ENCODE results near the gene SCAP. TPM values are rescaled to one million over a fixed set of nuclear protein-coding genes. Genes with fewer than 3 reads are reported as not detected.

The SCAP gene
- total and polyA plus RNA-seq, 2 experiments from 2014 or later = 83.2 to 94.8 TPM

GRCh38 chr3:47413751-47414150 is 62.0 kb downstream of the SCAP start:
- H3K9me2 ChIP-seq (replicated peaks; ENCODE audit: insufficient read depth) = no peaks in the 10 kb centered on the region
- H3K27me3 ChIP-seq = no peaks in the 10 kb centered on the region
- no peak for TF ChIP-seq EZH2 (IDR thresholded peaks at IDR 0.05; ENCODE audit: borderline replicate concordance)
- no peak for TF ChIP-seq CTCF (IDR thresholded peaks at IDR 0.05; ENCODE audit: poor library complexity)
- TF ChIP-seq EZH2phosphoT487 (IDR thresholded peaks at IDR 0.05; ENCODE audit: low read depth, severe bottlenecking, unreplicated experiment) = no peak

GRCh38 chr3:47412842-47413520 is 62.8 kb downstream of the SCAP start:
- no peak for DNase-seq (ENCODE audit: low spot score)
- Histone ChIP-seq H2AFZ (no peak overlapping the region), H3K4me2 (no peak overlapping the region), H3K9me3 (ENCODE audit: low read depth) (no peaks in the 10 kb centered on the region), H3K36me3 (replicated peaks; ENCODE audit: insufficient read depth, low read depth) (no peaks in the 10 kb centered on the region), H3K4me3 (no peak overlapping the region), H3K9me2 (replicated peaks; ENCODE audit: insufficient read depth) (no peaks in the 10 kb centered on the region), H3K4me1 (ENCODE audit: insufficient read depth) (no peaks in the 10 kb centered on the region), H3K27me3 (no peaks in the 10 kb centered on the region), H4K20me1 (ENCODE audit: insufficient read depth, poor library complexity, severe bottlenecking) (no peaks in the 10 kb centered on the region), H3K27ac (no peak overlapping the region), H3K79me2 (no peaks in the 10 kb centered on the region)
- WGBS (ENCODE audit: low lambda C conversion rate, missing lambda C conversion rate) = 85% methylated on average over 12 of the region's 12 CpGs
- TF ChIP-seq CTCF (IDR thresholded peaks at IDR 0.05; ENCODE audit: poor library complexity) (no peak), EZH2 (IDR thresholded peaks at IDR 0.05; ENCODE audit: borderline replicate concordance) (no peak), EZH2phosphoT487 (IDR thresholded peaks at IDR 0.05; ENCODE audit: low read depth, severe bottlenecking, unreplicated experiment) (no peak)

More at GRCh38 chr3:47413751-47414150, 62.0 kb downstream of the SCAP start:
- Histone ChIP-seq H2AFZ (no peak overlapping the region), H3K79me2 (no peaks in the 10 kb centered on the region), H3K4me3 (no peak overlapping the region), H3K27ac (peak overlapping the region; percentile 48), H3K4me1 (ENCODE audit: insufficient read depth) (no peaks in the 10 kb centered on the region), H3K9me3 (ENCODE audit: low read depth) (no peaks in the 10 kb centered on the region), H3K36me3 (replicated peaks; ENCODE audit: insufficient read depth, low read depth) (no peaks in the 10 kb centered on the region), H3K4me2 (no peak overlapping the region), H4K20me1 (ENCODE audit: insufficient read depth, poor library complexity, severe bottlenecking) (no peaks in the 10 kb centered on the region)
- 95% methylated on average over 7 of the region's 7 CpGs for WGBS (ENCODE audit: low lambda C conversion rate, missing lambda C conversion rate)
- DNase-seq (ENCODE audit: low spot score) = no peak

GRCh38 chr3:47412453-47412756 is 63.3 kb downstream of the SCAP start:
- 91% methylated on average over 5 of the region's 5 CpGs for WGBS (ENCODE audit: low lambda C conversion rate, missing lambda C conversion rate)

More at GRCh38 chr3:47412453-47412756, 63.3 kb downstream of the SCAP start:
- Histone ChIP-seq H3K27ac (no peak overlapping the region), H3K4me1 (ENCODE audit: insufficient read depth) (no peaks in the 10 kb centered on the region), H3K36me3 (replicated peaks; ENCODE audit: insufficient read depth, low read depth) (no peaks in the 10 kb centered on the region), H4K20me1 (ENCODE audit: insufficient read depth, poor library complexity, severe bottlenecking) (no peaks in the 10 kb centered on the region), H3K79me2 (no peaks in the 10 kb centered on the region), H2AFZ (no peak overlapping the region), H3K4me2 (no peak overlapping the region), H3K4me3 (no peak overlapping the region), H3K9me3 (ENCODE audit: low read depth) (no peaks in the 10 kb centered on the region), H3K27me3 (no peaks in the 10 kb centered on the region), H3K9me2 (replicated peaks; ENCODE audit: insufficient read depth) (no peaks in the 10 kb centered on the region)
- no peak for TF ChIP-seq CTCF (IDR thresholded peaks at IDR 0.05; ENCODE audit: poor library complexity)
- no peak for TF ChIP-seq EZH2 (IDR thresholded peaks at IDR 0.05; ENCODE audit: borderline replicate concordance)
- TF ChIP-seq EZH2phosphoT487 (IDR thresholded peaks at IDR 0.05; ENCODE audit: low read depth, severe bottlenecking, unreplicated experiment) = no peak
- no peak for DNase-seq (ENCODE audit: low spot score)

All from hepatocyte (in vitro differentiated cells).